Measurements from ENCODE around the gene CRADD.

GRCh38 chr12:93684716-93685115, 7.5 kb downstream of the CRADD start:
- no peak for TF ChIP-seq POLR2A (IDR thresholded peaks at IDR 0.05; ENCODE audit: low read length)
- no peak for TF ChIP-seq GATA1 (IDR thresholded peaks at IDR 0.05; ENCODE audit: low read depth, low read length)
